GM19324 (cell line): ENCODE measurements around the gene RAPGEF2.
"Not testable (repeated sequence)": the region's sequence is repeated elsewhere in the genome, so short reads cannot be mapped to it uniquely, and the experiment has no call there.

Experiments used
- ATAC-seq: cut with Tn5 transposase; IDR thresholded peaks from one replicate; pipeline ENCODE4 v1.9.1; 2021; ENCODE audit warnings: mild to moderate bottlenecking, moderate library complexity; ENCODE audit not compliant: unreplicated experiment, low FRiP score

Gene RAPGEF2

DNA sequence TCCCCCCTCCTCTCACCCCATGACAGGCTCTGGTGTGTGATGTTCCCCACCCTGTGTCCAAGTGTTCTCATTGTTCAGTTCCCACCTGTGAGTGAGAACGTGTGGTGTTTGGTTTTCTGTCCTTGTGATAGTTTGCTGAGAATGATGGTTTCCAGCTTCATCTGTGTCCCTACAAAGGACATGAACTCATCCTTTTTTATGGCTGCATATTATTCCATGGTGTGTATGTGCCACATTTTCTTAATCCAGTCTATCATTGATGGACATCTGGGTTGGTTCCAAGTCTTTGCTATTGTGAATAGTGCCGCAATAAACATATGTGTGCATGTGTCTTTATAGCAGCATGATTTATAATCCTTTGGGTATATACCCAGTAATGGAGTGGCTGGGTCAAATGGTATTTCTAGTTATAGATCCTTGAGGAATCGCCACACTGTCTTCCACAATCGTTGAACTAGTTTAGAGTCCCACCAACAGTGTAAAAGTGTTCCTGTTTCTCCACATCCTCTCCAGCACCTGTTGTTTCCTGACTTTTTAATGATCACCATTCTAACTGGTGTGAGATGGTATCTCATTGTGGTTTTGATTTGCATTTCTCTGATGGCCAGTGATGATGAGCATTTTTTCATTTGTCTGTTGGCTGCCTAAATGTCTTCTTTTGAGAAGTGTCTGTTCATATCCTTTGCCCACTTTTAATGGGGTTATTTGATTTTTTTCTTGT lies 81.2 kb downstream of the RAPGEF2 start:
- ATAC-seq = not testable (repeated sequence)

DNA sequence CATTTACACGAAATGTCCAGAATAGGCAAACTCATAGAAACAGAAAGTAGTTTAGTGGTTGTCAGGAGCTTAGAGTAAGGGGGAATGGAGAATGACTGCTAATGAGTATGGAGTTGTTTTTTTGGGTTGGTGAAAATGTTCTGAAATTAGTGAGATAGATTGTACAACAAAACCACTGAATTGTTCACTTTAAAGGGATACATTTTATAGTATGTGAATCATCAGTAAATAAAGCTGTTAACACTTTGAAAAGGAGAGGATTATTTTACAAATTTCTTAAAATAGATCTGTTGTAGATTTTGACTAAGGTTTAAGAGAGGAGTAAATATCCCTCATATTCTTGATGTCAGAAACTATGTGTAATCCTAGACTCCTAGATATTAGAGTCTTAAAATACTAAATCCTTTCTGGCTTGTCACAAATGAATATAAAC lies 82.7 kb downstream of the RAPGEF2 start:
- no peak for ATAC-seq

DNA sequence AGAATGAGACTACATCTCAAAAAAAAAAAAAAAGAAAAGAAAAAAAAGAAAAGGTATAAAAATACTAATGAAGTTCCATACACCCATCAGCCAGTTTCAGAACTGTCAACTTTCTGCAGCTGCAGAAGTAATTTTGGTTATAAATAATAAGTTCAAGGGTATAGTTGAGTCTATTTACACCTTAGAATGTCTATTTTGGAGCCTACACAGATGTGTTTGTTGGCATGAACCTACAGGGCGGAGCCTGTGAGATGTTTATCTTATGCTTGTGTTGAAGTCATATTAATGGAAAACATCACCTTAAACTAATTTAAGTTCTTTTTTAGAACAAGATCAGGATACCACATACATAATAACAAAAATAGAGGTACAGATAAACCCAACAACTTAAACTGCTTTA lies 85.8 kb downstream of the RAPGEF2 start:
- ATAC-seq = no peak

GRCh38 chr4:159190651-159191050 lies 87.8 kb downstream of the RAPGEF2 start:
- no peak for ATAC-seq

DNA sequence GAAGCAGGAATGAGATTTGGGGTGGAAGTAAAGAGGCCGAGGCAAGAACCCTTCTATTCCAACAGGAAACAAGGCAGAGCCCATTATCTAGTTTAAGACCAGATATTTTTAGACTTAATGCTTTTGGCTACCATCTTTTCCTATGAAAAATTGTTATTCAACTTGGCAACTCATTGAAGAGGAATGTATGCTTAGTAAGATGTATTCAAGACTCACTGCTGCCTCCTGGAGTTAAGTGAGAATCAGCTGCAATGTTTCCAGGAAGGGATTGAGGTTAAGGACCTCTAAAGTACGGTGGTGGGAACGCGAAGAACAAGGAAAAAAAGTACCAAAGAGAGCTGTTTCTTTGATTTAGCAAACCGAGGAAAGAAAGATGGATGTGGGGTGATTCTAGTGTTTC lies 89.1 kb downstream of the RAPGEF2 start:
- no peak for ATAC-seq

- no peak for ATAC-seq
Measured at GRCh38 chr4:159193046-159193620, 90.3 kb downstream of the RAPGEF2 start.

GRCh38 chr4:159195361-159195769 lies 92.5 kb downstream of the RAPGEF2 start:
- no peak for ATAC-seq

GRCh38 chr4:159197260-159197884 lies 94.5 kb downstream of the RAPGEF2 start:
- ATAC-seq = no peak

GRCh38 chr4:159197885-159198269 lies 95.0 kb downstream of the RAPGEF2 start:
- no peak for ATAC-seq

GRCh38 chr4:159199826-159200225 lies 96.9 kb downstream of the RAPGEF2 start:
- ATAC-seq = no peak

DNA sequence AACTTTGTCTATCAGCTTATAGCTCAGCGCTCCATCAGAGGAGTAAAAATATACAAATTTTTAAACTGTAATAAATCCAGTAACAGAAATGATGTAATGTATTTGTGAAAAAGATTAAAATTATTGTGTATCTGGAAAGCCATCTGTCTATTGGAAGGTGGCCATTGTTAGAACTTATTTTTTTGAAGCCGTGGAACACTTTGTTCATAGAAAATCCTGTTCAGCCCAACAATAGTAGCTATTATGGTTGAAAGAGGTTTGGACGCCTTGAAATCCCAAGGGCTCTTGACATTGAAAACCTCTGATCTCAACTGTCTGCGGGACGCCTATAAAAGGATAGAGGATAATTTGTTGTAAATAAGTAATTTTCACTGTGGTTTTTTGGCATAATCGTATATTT lies 98.3 kb downstream of the RAPGEF2 start:
- no peak for ATAC-seq

GRCh38 chr4:159204566-159204965 lies 101.7 kb downstream of the RAPGEF2 start:
- no peak for ATAC-seq

DNA sequence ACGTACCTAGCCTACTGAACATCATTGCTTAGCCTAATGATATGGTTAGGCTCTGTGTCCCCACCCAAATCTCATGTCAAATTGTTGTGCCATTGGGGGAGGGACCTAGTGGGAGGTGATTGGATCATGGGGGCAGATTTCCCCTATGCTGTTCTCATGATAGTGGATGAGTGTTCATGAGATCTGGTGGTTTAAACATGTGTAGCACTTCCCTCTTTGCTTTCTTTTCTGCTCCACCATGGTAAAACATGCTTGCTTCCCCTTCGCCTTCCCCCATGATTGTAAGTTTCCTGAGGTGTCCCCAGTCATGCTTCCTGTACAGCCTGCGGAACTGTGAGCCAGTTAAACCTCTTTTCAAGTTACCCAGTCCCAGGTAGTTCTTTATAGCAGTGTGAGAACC lies 102.6 kb downstream of the RAPGEF2 start:
- no peak for ATAC-seq

DNA sequence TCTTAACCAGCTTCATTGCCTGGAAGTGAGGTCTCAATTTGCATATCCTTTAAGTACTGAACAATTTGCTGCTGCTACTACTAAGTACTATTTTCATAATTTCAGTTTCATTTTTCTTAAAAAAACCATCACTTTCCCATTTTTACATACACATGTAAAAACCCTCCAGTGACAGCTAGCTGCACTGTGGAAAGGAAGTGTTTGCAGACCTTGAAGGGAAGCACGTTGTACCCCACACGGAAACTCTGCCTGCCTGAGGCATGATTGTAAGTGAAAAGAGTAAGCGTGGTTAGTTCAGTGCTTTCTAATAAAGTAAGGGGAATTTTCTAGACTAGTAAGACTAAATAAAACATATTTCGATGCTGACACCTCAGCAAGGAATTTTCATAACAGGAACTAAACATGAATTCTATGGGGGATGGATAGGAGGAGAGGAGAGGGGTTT lies 103.6 kb downstream of the RAPGEF2 start:
- peak; percentile 90 for ATAC-seq

DNA sequence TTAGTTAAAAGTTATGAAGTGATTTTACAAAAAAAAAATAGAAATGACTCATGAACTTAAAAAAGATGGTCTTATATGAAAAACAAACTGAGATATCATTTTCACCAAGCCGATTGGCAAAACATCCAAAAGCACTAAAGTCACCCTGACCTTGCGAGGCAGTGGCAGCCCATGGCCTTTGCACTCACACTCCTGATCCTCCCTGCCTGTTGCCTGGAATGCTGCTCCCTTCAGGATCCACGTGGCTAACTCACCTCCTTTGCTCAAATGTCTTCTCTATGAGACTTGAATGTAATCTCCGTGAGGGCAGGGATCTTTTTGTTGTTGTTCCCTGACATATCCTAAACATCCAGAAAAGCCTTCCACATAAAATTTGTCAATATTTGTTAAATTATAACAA lies 106.4 kb downstream of the RAPGEF2 start:
- no peak for ATAC-seq

DNA sequence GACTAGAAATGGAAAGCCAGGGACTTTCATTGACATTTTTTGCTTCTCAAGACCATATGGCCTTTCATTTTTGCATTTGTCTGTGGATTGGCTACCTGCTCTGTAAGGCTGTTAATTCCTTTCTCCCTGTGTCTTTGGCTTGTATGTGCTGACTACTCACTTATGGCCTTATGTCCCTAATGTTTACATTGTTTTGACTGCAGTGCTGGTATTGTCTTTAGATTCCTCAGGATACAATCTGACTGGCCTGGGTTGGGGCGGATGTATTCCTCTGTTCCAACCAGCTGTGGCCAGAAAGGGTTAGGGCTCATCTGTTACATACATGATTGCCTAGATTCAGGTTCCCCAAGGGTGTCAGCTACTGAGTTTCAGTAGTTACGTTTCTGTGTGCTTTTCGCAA lies 108.1 kb downstream of the RAPGEF2 start:
- ATAC-seq = no peak

- ATAC-seq = no peak
Measured at GRCh38 chr4:159212675-159213293, 109.9 kb downstream of the RAPGEF2 start.

DNA sequence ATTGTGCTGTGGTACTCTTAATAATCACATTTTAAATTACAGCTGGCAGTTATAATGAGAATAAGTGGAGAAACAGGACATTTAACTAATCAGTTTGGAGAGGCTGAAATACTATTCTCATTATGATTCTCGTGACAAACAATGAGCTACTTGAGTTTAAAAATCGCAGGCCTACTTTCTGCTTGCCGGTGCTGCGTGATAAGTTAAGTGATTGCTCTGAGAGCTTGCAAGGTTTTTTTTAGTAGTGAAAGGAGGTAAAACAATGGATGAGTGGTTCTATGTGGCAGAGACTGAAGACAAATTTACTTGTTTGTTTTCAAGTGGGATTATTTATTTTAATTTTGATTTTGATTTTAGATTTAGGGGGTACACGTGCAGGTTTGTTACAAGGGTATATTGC lies 114.0 kb downstream of the RAPGEF2 start:
- no peak for ATAC-seq

DNA sequence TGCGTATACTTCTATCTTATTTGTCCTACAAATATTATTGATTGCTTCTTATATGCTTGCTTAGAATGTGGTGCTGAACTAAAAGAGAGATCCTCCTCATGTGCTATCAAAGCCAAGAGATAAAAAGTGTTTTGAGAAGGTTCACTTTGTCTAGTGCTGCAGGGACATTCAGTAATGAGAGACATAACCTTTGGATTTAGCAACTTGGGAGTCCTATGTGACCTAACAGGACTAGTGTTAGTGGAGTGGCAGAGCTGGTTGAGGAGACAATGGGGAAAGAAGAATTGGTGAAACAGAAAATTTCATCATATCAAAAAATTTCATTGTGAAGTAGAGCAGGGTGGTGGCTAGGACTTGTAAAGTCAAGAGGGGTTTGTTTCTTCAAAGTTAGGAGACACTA lies 117.0 kb downstream of the RAPGEF2 start:
- no peak for ATAC-seq

DNA sequence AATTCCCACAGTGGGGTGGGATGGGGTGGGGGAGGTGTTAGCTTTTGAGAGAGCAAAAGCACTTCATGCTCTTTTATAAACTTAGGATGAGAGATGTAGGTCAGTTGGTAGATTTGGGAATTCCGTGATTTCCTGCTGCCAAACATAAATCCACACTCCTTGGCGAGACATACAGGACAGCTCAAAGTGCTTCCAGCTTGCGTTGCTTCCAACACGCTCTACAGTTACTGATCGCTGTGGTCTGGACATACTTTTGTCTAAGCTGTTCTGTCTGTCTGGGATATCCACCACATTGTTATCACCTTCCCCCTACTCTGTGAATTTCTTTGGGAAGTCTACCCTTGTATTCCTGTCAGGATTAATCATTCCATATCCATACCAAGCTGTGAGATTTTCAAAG lies 117.5 kb downstream of the RAPGEF2 start:
- ATAC-seq = no peak

DNA sequence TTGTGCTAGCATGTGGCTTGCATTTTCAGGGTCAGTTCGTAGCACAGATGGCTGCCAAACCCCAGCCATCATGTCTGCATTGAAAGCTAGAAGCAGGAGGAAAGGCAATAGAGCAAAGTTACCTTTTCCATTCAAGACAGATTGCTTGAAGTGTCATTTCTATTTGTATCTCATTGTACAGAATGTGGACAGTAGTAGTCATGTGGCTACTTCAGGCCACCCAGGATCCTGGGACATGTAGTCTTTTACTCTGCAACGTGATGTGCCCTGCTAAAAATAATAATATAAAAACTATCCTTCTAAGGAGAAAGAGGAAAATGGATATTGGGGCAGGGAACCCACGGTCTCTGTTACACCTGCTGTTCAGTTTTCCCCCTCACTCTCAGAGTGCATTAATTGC lies 118.4 kb downstream of the RAPGEF2 start:
- ATAC-seq = no peak
